Caco-2 (cell line): Measurements from ENCODE around the gene TBC1D12. TPM values are rescaled to one million over a fixed set of nuclear protein-coding genes. Genes with fewer than 3 reads are reported as not detected.

Source experiments
- BruUV-seq: library from RNA; stranded (reverse); fragments of 400-500 nt; replicated peaks from 2 replicates; lab custom pipeline; 2021; lab: Mats Ljungman, UMichigan
- CTCF ChIA-PET: fragments of 300-600 bp; sonication (Branson Sonifier 250); formaldehyde crosslinking; loops from one replicate; lab custom pipeline; 2022; ENCODE audit warnings: antibody characterized with exemption; lab: Charles Lee
- POLR2A ChIA-PET: fragments of 300-600 bp; sonication (Branson Sonifier 250); formaldehyde crosslinking; loops from one replicate; lab custom pipeline; 2022; ENCODE audit warnings: antibody characterized with exemption; lab: Charles Lee
- DNase-seq, 2 experiments: peaks; one replicate each; pipeline versions ENCODE4 v3.0.0 to v3.0.0-alpha.2; 2020 to 2022
- H3K27me3 ChIP-seq: replicated peaks from 2 replicates; pipeline ENCODE4 v1.6.0; 2011; ENCODE audit warnings: low read length; ENCODE audit not compliant: control insufficient read depth, insufficient read depth
- H3K36me3 ChIP-seq: 2 replicates; pipeline ENCODE4 v1.5.1; 2011; ENCODE audit warnings: low read length; ENCODE audit not compliant: control insufficient read depth, insufficient read depth
- H3K4me1 ChIP-seq: fragments of 250-450 bp; sonication (Bioruptor Pico); 2 replicates; pipeline ENCODE4 v1.5.1; 2020; ENCODE audit warnings: mild to moderate bottlenecking
- H3K4me3 ChIP-seq: 2 replicates; pipeline ENCODE4 v1.5.1; 2011; ENCODE audit warnings: low read depth, mild to moderate bottlenecking, control low read depth, low read length
- H3K9me3 ChIP-seq: fragments of 250-450 bp; sonication (Bioruptor Pico); 2 replicates; pipeline ENCODE4 v1.5.1; 2020; ENCODE audit warnings: mild to moderate bottlenecking, moderate library complexity
- H3K27ac Mint-ChIP-seq: one replicate; pipeline ENCODE4 v1.8.0; 2022; ENCODE audit warnings: mixed read lengths; ENCODE audit not compliant: unreplicated experiment
- H3K27me3 Mint-ChIP-seq: one replicate; pipeline ENCODE4 v1.8.0; 2022; ENCODE audit warnings: mixed read lengths; ENCODE audit not compliant: insufficient read depth, unreplicated experiment
- H3K36me3 Mint-ChIP-seq: one replicate; pipeline ENCODE4 v1.8.0; 2022; ENCODE audit warnings: mild to moderate bottlenecking, mixed read lengths; ENCODE audit not compliant: insufficient read depth, unreplicated experiment
- H3K4me1 Mint-ChIP-seq: one replicate; pipeline ENCODE4 v1.8.0; 2022; ENCODE audit warnings: low read depth, mixed read lengths; ENCODE audit not compliant: unreplicated experiment
- H3K4me3 Mint-ChIP-seq: one replicate; pipeline ENCODE4 v1.8.0; 2022; ENCODE audit warnings: mild to moderate bottlenecking, moderate library complexity, mixed read lengths; ENCODE audit not compliant: unreplicated experiment
- H3K9me3 Mint-ChIP-seq: one replicate; pipeline ENCODE4 v1.8.0; 2022; ENCODE audit warnings: mixed read lengths; ENCODE audit not compliant: unreplicated experiment
- CTCF ChIP-seq, 2 experiments: fragments of 200-600 bp in 1 of 2; IDR thresholded peaks; 1 replicate in 1 of 2; 2 replicates in 1 of 2; pipeline versions ENCODE4 v1.5.1 to v1.8.0; 2011 to 2022; ENCODE audit warnings: antibody characterized with exemption in 1 of 2, control low read depth in 1 of 2, inconsistent platforms in 1 of 2, low read depth in 1 of 2, low read length in 1 of 2, mild to moderate bottlenecking in 1 of 2, moderate library complexity in 1 of 2; ENCODE audit not compliant: insufficient read depth in 1 of 2, severe bottlenecking in 1 of 2, unreplicated experiment in 1 of 2
- intact Hi-C: fragments of 100-400 bp; cut with micrococcal nuclease; formaldehyde crosslinking; loops from one replicate; pipeline ENCODE4 v1.10.0; 2022; ENCODE audit not compliant: unreplicated experiment
- total RNA-seq: library from RNA; stranded (reverse); gene quantifications from 2 replicates; pipeline ENCODE4 v1.2.3, GENCODE V29; 2022

The TBC1D12 gene
- total RNA-seq, 1 experiment from 2014 or later = 32.1 TPM

- CTCF ChIA-PET = interaction anchor here (1.0 to 3.1 kb wide), 3 partner anchors 39 to 82 kb away, joined by 6 to 27 read pairs (median 9); partner anchors contain the start of gene TBC1D12
- Mint-ChIP-seq H3K4me3 (peak within 1 kb of the TSS; percentile 89), H3K36me3 (peaks cover 33% of the 10 kb centered on the region), H3K27me3 (no peaks in the 10 kb centered on the region), H3K4me1 (peaks cover 17% of the 10 kb centered on the region), H3K9me3 (no peaks in the 10 kb centered on the region), H3K27ac (peak within 1 kb of the TSS; percentile 84)
- intact Hi-C loops = loop anchor here (1.0 to 2.0 kb wide), 3 partner anchors 40 to 138 kb away; partner anchors contain the start of gene TBC1D12
- H3K4me3 ChIP-seq = peak within 1 kb of the TSS; percentile 67
- DNase-seq = peak; percentile 97 to 98
- TF ChIP-seq CTCF (IDR thresholded peaks at IDR 0.05; ENCODE audit: insufficient read depth in 1 of 2, low read depth in 1 of 2, low read length in 1 of 2, severe bottlenecking in 1 of 2, unreplicated experiment in 1 of 2) = peak; percentile 81 to 89
- POLR2A ChIA-PET = interaction anchor here (0.6 to 2.9 kb wide), 4 partner anchors 37 to 82 kb away, joined by 4 to 12 read pairs (median 6); partner anchors contain the start of gene TBC1D12
- H3K36me3 ChIP-seq = no peaks in the 10 kb centered on the region; the same call in 1 of the 2 replicates
- no peaks in the 10 kb centered on the region for H3K9me3 ChIP-seq
- no peaks in the 10 kb centered on the region for H3K27me3 ChIP-seq
- H3K4me1 ChIP-seq = peaks cover 17% of the 10 kb centered on the region
- TSS peak; percentile 65 for BruUV-seq
These were observed 39.7 kb upstream of the TBC1D12 start, which contains the start of gene NOC3L for GRCh38 chr10:94362360-94363250. Gene NOC3L (minus strand): TSS chr10:94362939. CDS start chr10:94362838, 101 bp downstream.

- DNase-seq = no peak
- POLR2A ChIA-PET = interaction anchor here (0.6 to 2.9 kb wide), 3 partner anchors 36 to 40 kb away, joined by 3 to 12 read pairs (median 6); partner anchors contain the start of gene TBC1D12
- H3K4me1 Mint-ChIP-seq = peaks cover 15% of the 10 kb centered on the region
- no peaks in the 10 kb centered on the region for H3K9me3 Mint-ChIP-seq
- peak overlapping the region; percentile 84 for H3K27ac Mint-ChIP-seq
- peak overlapping the region; percentile 89 for H3K4me3 Mint-ChIP-seq
- peaks cover 14% of the 10 kb centered on the region for H3K4me1 ChIP-seq
- no peaks in the 10 kb centered on the region for H3K27me3 ChIP-seq
- TF ChIP-seq CTCF (IDR thresholded peaks at IDR 0.05; ENCODE audit: insufficient read depth in 1 of 2, low read depth in 1 of 2, low read length in 1 of 2, severe bottlenecking in 1 of 2, unreplicated experiment in 1 of 2) = no peak
- H3K27me3 Mint-ChIP-seq = no peaks in the 10 kb centered on the region
- H3K4me3 ChIP-seq = peak overlapping the region; percentile 67
- intact Hi-C loops = loop anchor here (2.0 kb wide), 1 partner anchor 138 kb away; no protein-coding TSS in a partner anchor
- peaks cover 27% of the 10 kb centered on the region for H3K36me3 Mint-ChIP-seq
- H3K9me3 ChIP-seq = no peaks in the 10 kb centered on the region
- H3K36me3 ChIP-seq = no peaks in the 10 kb centered on the region; the same call in 1 of the 2 replicates
- BruUV-seq = TSS peak; percentile 99
- CTCF ChIA-PET = interaction anchor here (0.5 to 3.1 kb wide), 2 partner anchors 41 to 81 kb away, joined by 7 to 27 read pairs; no protein-coding TSS in a partner anchor
These were observed 39.1 kb upstream of the TBC1D12 start for GRCh38 chr10:94363251-94363565.

- peaks cover 7% of the 10 kb centered on the region for H3K4me1 Mint-ChIP-seq
These were observed 37.9 kb upstream of the TBC1D12 start for GRCh38 chr10:94364482-94364881.

More at GRCh38 chr10:94364482-94364881, 37.9 kb upstream of the TBC1D12 start:
- Histone ChIP-seq H3K9me3 (no peaks in the 10 kb centered on the region), H3K4me1 (peaks cover 8% of the 10 kb centered on the region), H3K4me3 (no peak overlapping the region), H3K27me3 (no peaks in the 10 kb centered on the region), H3K36me3 (no peaks in the 10 kb centered on the region; the same call in 1 of the 2 replicates)
- POLR2A ChIA-PET = interaction anchor here (1.2 kb wide), 1 partner anchor 39 kb away, joined by 3 read pairs; no protein-coding TSS in a partner anchor
- no peak for TF ChIP-seq CTCF (IDR thresholded peaks at IDR 0.05; ENCODE audit: insufficient read depth in 1 of 2, low read depth in 1 of 2, low read length in 1 of 2, severe bottlenecking in 1 of 2, unreplicated experiment in 1 of 2)
- Mint-ChIP-seq H3K36me3 (peaks cover 18% of the 10 kb centered on the region), H3K4me3 (peak overlapping the region; percentile 13), H3K27me3 (no peaks in the 10 kb centered on the region), H3K27ac (peak overlapping the region; percentile 2), H3K9me3 (no peaks in the 10 kb centered on the region)
- CTCF ChIA-PET = no interaction called here
- intact Hi-C loops = no loop called here
- BruUV-seq = no TSS peak
- no peak for DNase-seq
